ENCODE results near the gene PROZ.

- TF ChIP-seq POLR2AphosphoS2 (conservative IDR thresholded peaks at IDR 0.05; ENCODE audit: low read length) (no peak), PBX3 (IDR thresholded peaks at IDR 0.05) (no peak), CTCF (IDR thresholded peaks at IDR 0.05) (no peak), EP300 (IDR thresholded peaks at IDR 0.05) (no peak), CHD4 (IDR thresholded peaks at IDR 0.05; ENCODE audit: borderline replicate concordance) (no peak), NFE2L2 (conservative IDR thresholded peaks at IDR 0.05; ENCODE audit: low read length) (no peak), ZNF302 (CRISPR knock-in tag; IDR thresholded peaks at IDR 0.05) (no peak), POLR2A (IDR thresholded peaks at IDR 0.05; ENCODE audit: low read length) (no peak), SREBF2 (IDR thresholded peaks at IDR 0.05) (no peak), FOSL2 (IDR thresholded peaks at IDR 0.05) (no peak), FOSL2 (CRISPR knock-in tag; IDR thresholded peaks at IDR 0.05) (no peak)
These were observed 34.1 kb upstream of the PROZ start for GRCh38 chr13:113124211-113124970.
